Measurements from ENCODE around the gene IGF2BP1.

The IGF2BP1 gene

DNA sequence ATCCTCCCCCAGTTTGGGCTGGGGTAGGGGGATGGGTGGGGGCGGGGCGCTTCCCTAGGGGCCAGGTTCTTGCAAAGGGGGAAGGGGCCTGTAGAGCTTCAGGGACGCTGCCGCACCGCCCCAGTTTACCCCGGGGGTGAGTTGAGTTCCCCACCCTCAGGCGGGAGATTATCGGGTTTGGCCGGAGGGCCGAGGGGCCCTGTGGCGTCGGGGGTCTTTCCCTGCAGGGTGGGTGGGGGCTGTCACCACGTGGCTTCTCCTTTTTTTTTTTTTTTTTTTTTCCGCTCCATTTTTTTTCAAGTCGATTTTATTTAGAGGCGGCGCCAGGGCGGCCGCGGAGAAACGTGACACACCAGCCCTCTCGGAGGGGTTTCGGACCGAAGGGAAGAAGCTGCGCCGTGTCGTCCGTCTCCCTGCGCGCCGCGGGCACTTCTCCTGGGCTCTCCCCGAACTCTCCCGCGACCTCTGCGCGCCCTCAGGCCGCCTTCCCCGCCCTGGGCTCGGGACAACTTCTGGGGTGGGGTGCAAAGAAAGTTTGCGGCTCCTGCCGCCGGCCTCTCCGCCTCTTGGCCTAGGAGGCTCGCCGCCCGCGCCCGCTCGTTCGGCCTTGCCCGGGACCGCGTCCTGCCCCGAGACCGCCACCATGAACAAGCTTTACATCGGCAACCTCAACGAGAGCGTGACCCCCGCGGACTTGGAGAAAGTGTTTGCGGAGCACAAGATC, at the start of gene IGF2BP1:
Gene IGF2BP1, plus strand, starts transcription at position 283 of the 724 bp plus-strand sequence. Its CDS starts 361 bp downstream, at position 644.
- no peak within 1 kb of the TSS for H3K27ac ChIP-seq
- no peak for TF ChIP-seq ZFX (IDR thresholded peaks at IDR 0.05; ENCODE audit: borderline replicate concordance)
- TF ChIP-seq, protein P1, sequence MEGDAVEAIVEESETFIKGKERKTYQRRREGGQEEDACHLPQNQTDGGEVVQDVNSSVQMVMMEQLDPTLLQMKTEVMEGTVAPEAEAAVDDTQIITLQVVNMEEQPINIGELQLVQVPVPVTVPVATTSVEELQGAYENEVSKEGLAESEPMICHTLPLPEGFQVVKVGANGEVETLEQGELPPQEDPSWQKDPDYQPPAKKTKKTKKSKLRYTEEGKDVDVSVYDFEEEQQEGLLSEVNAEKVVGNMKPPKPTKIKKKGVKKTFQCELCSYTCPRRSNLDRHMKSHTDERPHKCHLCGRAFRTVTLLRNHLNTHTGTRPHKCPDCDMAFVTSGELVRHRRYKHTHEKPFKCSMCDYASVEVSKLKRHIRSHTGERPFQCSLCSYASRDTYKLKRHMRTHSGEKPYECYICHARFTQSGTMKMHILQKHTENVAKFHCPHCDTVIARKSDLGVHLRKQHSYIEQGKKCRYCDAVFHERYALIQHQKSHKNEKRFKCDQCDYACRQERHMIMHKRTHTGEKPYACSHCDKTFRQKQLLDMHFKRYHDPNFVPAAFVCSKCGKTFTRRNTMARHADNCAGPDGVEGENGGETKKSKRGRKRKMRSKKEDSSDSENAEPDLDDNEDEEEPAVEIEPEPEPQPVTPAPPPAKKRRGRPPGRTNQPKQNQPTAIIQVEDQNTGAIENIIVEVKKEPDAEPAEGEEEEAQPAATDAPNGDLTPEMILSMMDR (IDR thresholded peaks at IDR 0.05) = no peak

DNA sequence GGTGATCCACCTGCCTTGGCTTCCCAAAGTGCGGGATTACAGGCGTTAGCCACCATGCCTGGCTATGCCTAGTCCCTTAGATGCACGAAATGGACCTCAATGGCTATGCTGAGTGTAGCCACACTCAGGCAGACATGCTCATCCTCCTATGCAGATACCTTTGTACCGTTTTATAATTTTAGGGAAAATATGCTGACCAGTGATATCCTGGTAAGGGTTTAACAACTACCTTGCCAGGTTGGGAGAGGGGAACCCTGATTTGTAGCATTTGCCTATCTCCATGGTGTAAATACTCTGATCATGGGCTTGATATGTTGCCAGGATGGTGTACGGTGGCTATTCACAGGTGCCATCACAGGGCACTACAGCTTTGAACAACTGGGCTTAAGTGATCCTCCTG, 45.6 kb upstream of the IGF2BP1 start:
- TF ChIP-seq, protein P1 (IDR thresholded peaks at IDR 0.05) = no peak
- no peak for TF ChIP-seq ZFX (IDR thresholded peaks at IDR 0.05; ENCODE audit: borderline replicate concordance)
- H3K27ac ChIP-seq = no peak overlapping the region

DNA sequence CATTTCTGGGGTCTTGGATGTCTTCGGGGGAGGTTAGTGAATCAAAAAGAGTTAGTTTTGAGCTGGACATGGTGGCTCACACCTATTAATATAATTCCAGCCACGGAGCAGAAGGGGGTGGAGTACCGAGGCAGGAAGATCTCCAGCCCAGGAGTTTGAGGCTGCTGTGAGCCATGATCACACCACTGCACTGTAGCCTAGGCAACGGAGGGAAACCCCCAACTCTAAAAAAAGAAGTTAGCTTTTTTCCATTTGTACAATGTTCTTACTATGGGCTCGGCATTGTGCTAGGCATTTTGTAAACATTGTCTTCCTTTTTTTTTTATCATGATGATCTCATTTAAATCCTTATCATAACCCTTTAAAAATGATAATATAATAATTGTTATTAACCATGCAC, 44.3 kb upstream of the IGF2BP1 start:
- TF ChIP-seq, protein P1 (IDR thresholded peaks at IDR 0.05) = no peak
- no peak for TF ChIP-seq ZFX (IDR thresholded peaks at IDR 0.05; ENCODE audit: borderline replicate concordance)

DNA sequence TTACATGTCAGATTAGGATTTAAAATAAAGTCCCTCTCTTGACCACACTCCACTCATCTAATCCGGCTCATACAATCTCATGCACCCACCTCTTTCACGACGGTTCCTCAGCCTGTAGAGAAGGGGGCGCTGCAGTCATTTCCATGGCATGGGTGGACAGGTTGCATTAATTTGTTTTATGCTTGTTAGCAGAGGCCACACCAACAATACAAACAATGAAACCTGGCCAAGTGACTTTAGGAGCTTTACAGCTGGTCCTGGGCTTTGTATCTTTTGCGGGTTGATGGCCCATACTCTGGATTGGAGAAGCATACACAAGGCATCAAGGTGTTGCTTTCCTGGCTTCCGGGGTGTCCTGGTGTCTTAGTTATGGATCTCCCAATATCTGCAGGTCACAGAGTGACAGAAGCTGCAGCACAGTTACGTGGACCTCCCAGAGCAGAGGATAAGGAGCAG, 42.9 kb upstream of the IGF2BP1 start:
- TF ChIP-seq ZFX (IDR thresholded peaks at IDR 0.05; ENCODE audit: borderline replicate concordance) = no peak
- TF ChIP-seq, protein P1 (IDR thresholded peaks at IDR 0.05) = peak; percentile 83
- H3K27ac ChIP-seq = no peak overlapping the region

More for the DNA sequence above, 44.3 kb upstream of the IGF2BP1 start:
- H3K27ac ChIP-seq = no peak overlapping the region

DNA sequence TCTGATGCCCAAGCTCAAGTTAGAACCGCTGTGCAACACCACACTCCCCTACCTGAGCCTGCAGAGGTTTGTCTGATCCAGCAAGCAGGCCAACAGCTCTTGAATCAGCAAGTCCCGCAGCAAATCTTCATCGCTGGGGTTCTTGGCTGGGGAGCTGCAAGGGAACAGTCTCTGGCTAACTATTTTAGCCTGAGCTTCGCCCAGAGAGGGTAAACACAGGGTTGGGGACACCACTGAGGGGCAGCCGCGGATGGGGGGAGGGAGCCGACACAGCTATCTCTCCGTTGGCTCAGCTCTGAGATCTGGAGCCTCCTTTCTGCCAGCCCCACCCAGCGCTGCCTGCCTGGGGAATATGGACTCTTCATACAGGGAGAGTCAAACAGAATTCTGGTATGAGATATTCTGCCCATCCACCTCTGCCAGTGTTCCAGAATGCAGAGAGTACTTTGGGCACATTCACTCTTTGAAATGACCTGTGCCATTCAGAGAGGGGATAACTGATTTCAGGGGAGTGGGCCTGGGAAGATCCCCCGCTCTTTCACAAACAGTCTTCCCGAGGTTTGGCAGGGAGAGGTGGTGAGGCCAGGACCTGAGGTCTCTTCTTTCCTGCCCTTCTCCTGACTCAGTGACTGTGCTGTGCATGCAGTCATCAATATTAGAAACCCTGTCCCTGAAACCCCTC, 36.2 kb upstream of the IGF2BP1 start:
- TF ChIP-seq ZFX (IDR thresholded peaks at IDR 0.05; ENCODE audit: borderline replicate concordance) = no peak
- TF ChIP-seq, protein P1 (IDR thresholded peaks at IDR 0.05) = no peak

DNA sequence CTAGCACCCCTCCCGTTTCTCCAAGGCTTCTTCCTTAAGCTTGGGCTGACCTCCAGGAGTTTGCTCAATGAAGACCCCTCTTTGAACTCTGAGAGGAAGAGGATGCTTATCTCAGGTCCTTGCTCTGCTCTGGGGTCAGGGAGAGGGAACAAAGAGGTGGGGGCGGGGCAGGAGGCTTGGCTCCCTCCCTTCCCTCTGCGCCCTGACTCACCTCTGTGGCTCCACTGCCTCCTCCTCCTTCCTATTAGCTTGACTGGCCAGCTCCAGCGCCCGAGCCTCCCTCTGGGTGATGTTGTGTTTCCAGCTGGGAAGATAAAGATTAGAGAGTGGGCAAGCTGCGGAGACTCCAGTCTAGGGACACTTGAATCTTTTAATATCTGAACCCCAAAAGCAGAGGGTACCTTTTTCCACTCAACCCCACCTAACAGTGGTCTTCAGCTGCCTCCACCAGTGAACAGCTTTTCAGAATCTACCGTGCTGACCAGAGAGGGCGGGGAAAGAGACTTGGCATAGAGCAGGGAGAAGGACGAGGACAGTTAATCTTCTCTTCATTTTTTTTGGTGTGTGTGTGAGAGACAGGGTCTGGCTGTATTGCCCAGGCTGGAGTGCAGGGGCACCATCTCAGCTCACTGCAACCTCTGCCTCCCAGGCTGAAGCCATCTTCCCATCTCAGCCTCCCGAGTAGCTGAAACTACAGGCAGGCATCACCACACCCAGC, 35.5 kb upstream of the IGF2BP1 start:
- TF ChIP-seq, protein P1 (IDR thresholded peaks at IDR 0.05) = no peak
- TF ChIP-seq ZFX (IDR thresholded peaks at IDR 0.05; ENCODE audit: borderline replicate concordance) = no peak
- no peak overlapping the region for H3K27ac ChIP-seq

More for the DNA sequence above, 36.2 kb upstream of the IGF2BP1 start:
- H3K27ac ChIP-seq = no peak overlapping the region
